Muscle layer of duodenum (tissue), 2 donors: ENCODE results near the gene AQP10.
"Not testable (repeated sequence)": the region's sequence is repeated elsewhere in the genome, so short reads cannot be mapped to it uniquely, and the experiment has no call there.

ENCODE experiments used
- H3K27ac ChIP-seq: one replicate; pipeline ENCODE4 v1.7.0; 2013; ENCODE audit warnings: mild to moderate bottlenecking, low read length
- H3K27me3 ChIP-seq: one replicate; pipeline ENCODE4 v1.7.0; 2013; ENCODE audit warnings: low read depth, mild to moderate bottlenecking, control low read depth, low read length
- H3K36me3 ChIP-seq, 2 donors: one replicate each; pipeline ENCODE4 v1.7.0; 2013; ENCODE audit warnings: low read length in 2 of 2, control low read depth in 1 of 2, mild to moderate bottlenecking in 1 of 2; ENCODE audit not compliant: insufficient read depth in 2 of 2, control insufficient read depth in 1 of 2
- H3K4me1 ChIP-seq, 2 donors: one replicate each; pipeline ENCODE4 v1.7.0; 2013; ENCODE audit warnings: low read length in 2 of 2, mild to moderate bottlenecking in 2 of 2, control low read depth in 1 of 2, moderate library complexity in 1 of 2; ENCODE audit not compliant: insufficient read depth in 2 of 2, control insufficient read depth in 1 of 2
- H3K4me3 ChIP-seq, 2 donors: one replicate each; pipeline ENCODE4 v1.7.0; 2013; ENCODE audit warnings: low read length in 2 of 2, low read depth in 1 of 2, mild to moderate bottlenecking in 1 of 2
- H3K9me3 ChIP-seq, 2 donors: one replicate each; pipeline ENCODE4 v1.7.0; 2013; ENCODE audit warnings: low read length in 2 of 2, control low read depth in 1 of 2, mild to moderate bottlenecking in 1 of 2; ENCODE audit not compliant: control insufficient read depth in 1 of 2
- donor health status: healthy.

The AQP10 gene

DNA sequence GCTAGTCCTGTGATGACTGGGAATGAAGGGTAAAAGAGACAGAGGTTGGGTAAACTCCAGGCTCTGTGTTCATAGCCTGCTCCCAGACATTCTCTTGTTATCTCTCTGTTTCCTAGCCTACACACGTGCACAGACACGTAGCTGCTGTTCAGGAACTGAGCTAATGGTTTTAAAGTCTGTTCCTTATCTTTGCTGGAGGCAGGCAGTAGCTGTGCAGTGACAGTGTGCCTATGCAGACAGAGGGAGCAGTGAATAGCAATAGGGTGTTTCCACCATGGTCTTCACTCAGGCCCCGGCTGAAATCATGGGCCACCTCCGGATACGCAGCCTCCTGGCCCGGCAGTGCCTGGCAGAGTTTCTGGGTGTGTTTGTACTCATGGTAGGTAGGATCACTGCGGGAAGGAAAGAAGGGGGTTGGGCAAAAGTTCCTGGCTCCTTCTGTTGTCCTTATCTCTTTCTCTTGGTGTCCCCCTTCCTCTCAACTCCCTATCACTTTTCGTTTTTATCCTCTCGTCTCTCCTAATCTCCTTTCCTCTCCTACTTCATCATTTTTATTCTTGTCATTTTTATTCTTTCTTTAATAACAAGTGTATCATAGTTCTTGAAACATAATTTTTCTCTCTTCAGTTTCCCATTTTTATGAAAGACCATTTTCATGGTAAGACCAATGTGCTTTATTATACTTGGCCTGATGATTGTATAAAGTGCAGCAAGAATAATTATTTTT is at the start of gene AQP10:
Gene AQP10, plus strand, starts transcription at position 212 of the 727 bp plus-strand sequence. Its CDS starts 63 bp downstream, at position 275.
- peaks cover 0 to 4% of the 10 kb centered on the region in 2 donors for H3K36me3 ChIP-seq
- H3K27me3 ChIP-seq = no peaks in the 10 kb centered on the region
- H3K27ac ChIP-seq = no peak within 1 kb of the TSS
- peaks cover 0 to under 1% of the 10 kb centered on the region in 2 donors for H3K4me1 ChIP-seq
- H3K9me3 ChIP-seq = peaks cover 0 to 4% of the 10 kb centered on the region in 2 donors
- no peak within 1 kb of the TSS for H3K4me3 ChIP-seq

GRCh38 chr1:154272217-154272998 is 48.5 kb upstream of the AQP10 start, which contains the start of gene HAX1:
TSS of gene HAX1 (plus strand) at chr1:154272629. CDS start at chr1:154272724, 95 bp downstream.
- H3K9me3 ChIP-seq = no peaks in the 10 kb centered on the region
- H3K4me3 ChIP-seq = peak within 1 kb of the TSS; percentile 90 to 98
- H3K27me3 ChIP-seq = no peaks in the 10 kb centered on the region
- peak within 1 kb of the TSS; percentile 94 for H3K27ac ChIP-seq
- peaks cover 29 to 48% of the 10 kb centered on the region in 2 donors for H3K36me3 ChIP-seq
- peaks cover 3 to 14% of the 10 kb centered on the region in 2 donors for H3K4me1 ChIP-seq

GRCh38 chr1:154272999-154273563 is 47.8 kb upstream of the AQP10 start:
- H3K4me1 ChIP-seq = peaks cover 3 to 14% of the 10 kb centered on the region in 2 donors
- peak overlapping the region; percentile 90 to 98 for H3K4me3 ChIP-seq
- H3K9me3 ChIP-seq = no peaks in the 10 kb centered on the region
- H3K27ac ChIP-seq = peak overlapping the region; percentile 94
- peaks cover 29 to 47% of the 10 kb centered on the region in 2 donors for H3K36me3 ChIP-seq
- H3K27me3 ChIP-seq = no peaks in the 10 kb centered on the region

- Histone ChIP-seq H3K4me1 (peaks cover 3 to 12% of the 10 kb centered on the region in 2 donors), H3K36me3 (peaks cover 11 to 23% of the 10 kb centered on the region in 2 donors), H3K27me3 (no peaks in the 10 kb centered on the region), H3K9me3 (no peaks in the 10 kb centered on the region), H3K4me3 (no peak overlapping the region), H3K27ac (no peak overlapping the region)
Observed at GRCh38 chr1:154276797-154277196, 44.1 kb upstream of the AQP10 start.

GRCh38 chr1:154287591-154287990 is 33.3 kb upstream of the AQP10 start:
- not testable (repeated sequence) for H3K27ac ChIP-seq, H3K9me3 ChIP-seq, H3K4me1 ChIP-seq, H3K4me3 ChIP-seq, H3K36me3 ChIP-seq, H3K27me3 ChIP-seq

- Histone ChIP-seq H3K9me3 (no peaks in the 10 kb centered on the region), H3K4me1 (no peaks in the 10 kb centered on the region), H3K27me3 (no peaks in the 10 kb centered on the region), H3K36me3 (no peaks in the 10 kb centered on the region), H3K27ac (no peak overlapping the region), H3K4me3 (no peak overlapping the region)
Observed at GRCh38 chr1:154288661-154289060, 32.2 kb upstream of the AQP10 start.

GRCh38 chr1:154290921-154291320 is 30.0 kb upstream of the AQP10 start:
- H3K4me1 ChIP-seq = no peaks in the 10 kb centered on the region
- H3K27ac ChIP-seq = no peak overlapping the region
- no peak overlapping the region for H3K4me3 ChIP-seq
- no peaks in the 10 kb centered on the region for H3K36me3 ChIP-seq
- peaks cover 4 to 11% of the 10 kb centered on the region in 2 donors for H3K9me3 ChIP-seq
- H3K27me3 ChIP-seq = no peaks in the 10 kb centered on the region

GRCh38 chr1:154295408-154296235 is 25.3 kb upstream of the AQP10 start:
- Histone ChIP-seq H3K4me1 (no peaks in the 10 kb centered on the region), H3K27me3 (no peaks in the 10 kb centered on the region), H3K4me3 (no peak overlapping the region), H3K27ac (no peak overlapping the region), H3K9me3 (peaks cover 4 to 12% of the 10 kb centered on the region in 2 donors), H3K36me3 (no peaks in the 10 kb centered on the region)

GRCh38 chr1:154301582-154301981 is 19.3 kb upstream of the AQP10 start:
- Histone ChIP-seq H3K4me3 (no peak overlapping the region), H3K27ac (no peak overlapping the region), H3K4me1 (no peaks in the 10 kb centered on the region), H3K9me3 (no peaks in the 10 kb centered on the region), H3K27me3 (no peaks in the 10 kb centered on the region), H3K36me3 (no peaks in the 10 kb centered on the region)

DNA sequence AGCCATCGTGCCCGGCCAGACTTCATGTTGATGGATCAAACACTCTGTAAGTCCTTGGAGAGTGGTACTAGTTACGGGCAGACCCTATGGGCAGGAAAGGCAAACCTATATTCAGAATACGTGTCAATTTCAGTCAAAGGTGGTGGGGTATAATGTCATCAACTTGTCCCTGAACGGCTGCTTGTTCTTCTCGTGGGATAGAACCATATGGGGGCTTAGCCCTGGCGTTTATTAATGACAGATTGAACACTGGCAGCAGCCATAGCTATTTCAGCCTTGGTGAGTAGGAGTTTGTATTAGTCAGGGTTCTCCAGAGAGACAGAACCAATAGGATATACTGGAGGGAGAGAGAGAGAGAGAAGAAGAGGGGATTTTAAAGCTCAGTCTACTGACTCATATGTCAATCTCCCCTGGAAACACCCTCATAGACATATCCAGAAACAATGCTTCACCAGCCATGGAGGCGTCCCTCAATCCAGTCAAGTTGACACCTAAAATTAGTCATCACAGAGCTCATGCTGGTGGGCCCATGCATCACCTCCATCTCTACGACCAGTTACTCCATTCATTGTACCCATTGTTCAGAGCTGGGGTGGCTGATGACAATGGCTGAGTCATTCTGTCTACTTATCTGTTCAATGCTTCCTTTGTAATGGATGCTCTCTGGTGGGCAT is 16.1 kb upstream of the AQP10 start:
- H3K36me3 ChIP-seq = no peaks in the 10 kb centered on the region
- no peak overlapping the region for H3K27ac ChIP-seq
- no peaks in the 10 kb centered on the region for H3K4me1 ChIP-seq
- no peaks in the 10 kb centered on the region for H3K9me3 ChIP-seq
- no peak overlapping the region for H3K4me3 ChIP-seq
- no peaks in the 10 kb centered on the region for H3K27me3 ChIP-seq
